GM19328 (cell line): ENCODE results near the gene ZNF439.
"Not testable (repeated sequence)": the region's sequence is repeated elsewhere in the genome, so short reads cannot be mapped to it uniquely, and the experiment has no call there.

Source experiments
- ATAC-seq: cut with Tn5 transposase; IDR thresholded peaks from one replicate; pipeline ENCODE4 v1.9.1; 2021; ENCODE audit warnings: mild to moderate bottlenecking, moderate library complexity; ENCODE audit not compliant: unreplicated experiment

Gene ZNF439

DNA sequence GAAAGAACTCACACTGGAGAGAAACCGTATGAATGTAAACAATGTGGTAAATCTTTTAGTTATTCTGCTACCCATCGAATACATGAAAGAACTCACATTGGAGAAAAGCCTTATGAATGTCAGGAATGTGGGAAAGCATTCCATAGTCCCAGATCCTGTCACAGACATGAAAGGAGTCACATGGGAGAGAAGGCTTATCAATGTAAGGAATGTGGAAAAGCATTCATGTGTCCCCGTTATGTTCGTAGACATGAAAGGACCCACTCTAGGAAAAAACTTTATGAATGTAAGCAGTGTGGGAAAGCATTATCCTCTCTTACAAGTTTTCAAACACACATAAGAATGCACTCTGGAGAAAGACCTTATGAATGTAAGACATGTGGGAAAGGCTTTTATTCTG, 19.2 kb downstream of the ZNF439 start:
- not testable (repeated sequence) for ATAC-seq

DNA sequence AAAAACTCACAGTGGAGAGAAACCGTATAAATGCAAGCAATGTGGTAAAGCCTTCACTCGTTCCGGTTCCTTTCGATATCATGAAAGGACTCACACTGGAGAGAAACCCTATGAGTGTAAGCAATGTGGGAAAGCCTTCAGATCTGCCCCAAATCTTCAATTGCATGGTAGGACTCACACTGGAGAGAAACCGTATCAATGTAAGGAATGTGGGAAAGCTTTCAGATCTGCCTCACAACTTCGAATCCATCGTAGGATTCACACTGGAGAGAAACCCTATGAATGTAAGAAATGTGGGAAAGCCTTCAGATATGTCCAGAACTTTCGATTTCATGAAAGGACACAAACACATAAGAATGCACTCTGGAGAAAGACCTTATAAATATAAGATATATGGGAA, 19.7 kb downstream of the ZNF439 start:
- ATAC-seq, result no peak

- ATAC-seq, result no peak
Observed at GRCh38 chr19:11872624-11873023, 24.1 kb downstream of the ZNF439 start.

- no peak for ATAC-seq
Observed at GRCh38 chr19:11873762-11874161, 25.2 kb downstream of the ZNF439 start.

- ATAC-seq, result not testable (repeated sequence)
Observed at GRCh38 chr19:11879687-11880266, 31.3 kb downstream of the ZNF439 start.

- ATAC-seq, result no peak
Observed at GRCh38 chr19:11880598-11880997, 32.1 kb downstream of the ZNF439 start.

DNA sequence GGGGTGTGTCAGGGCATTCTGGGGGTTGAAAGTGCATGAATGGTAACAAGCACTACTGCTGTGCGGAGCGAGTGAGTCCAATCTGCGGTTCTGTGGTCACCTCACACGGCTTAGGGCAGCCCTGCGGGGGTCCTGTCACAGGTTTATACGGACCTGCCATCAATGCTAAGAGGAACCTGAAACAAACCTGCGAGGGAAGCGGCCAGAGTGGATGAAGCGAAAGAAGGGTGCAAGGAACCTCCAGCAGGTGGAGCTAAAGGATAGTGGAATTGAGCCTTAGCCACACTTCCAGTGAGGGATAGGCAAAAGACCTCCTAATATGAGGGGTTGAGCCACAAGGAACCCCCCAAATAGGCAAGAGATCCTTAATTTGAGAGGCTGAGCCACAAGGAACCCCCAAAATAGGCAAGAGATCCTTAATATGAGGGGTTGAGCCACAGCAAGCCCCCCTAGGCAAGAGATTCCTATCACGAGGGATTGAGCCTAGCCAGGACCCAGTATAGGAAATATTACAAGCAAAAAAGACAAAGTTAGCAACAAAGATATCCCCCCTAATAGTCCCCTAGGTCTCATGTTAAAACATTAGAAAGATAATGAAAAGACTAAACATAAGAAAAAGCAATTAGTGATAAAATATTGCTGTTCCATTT, 32.8 kb downstream of the ZNF439 start:
- no peak for ATAC-seq

- ATAC-seq, result no peak
Observed at GRCh38 chr19:11882606-11883005, 34.1 kb downstream of the ZNF439 start.

DNA sequence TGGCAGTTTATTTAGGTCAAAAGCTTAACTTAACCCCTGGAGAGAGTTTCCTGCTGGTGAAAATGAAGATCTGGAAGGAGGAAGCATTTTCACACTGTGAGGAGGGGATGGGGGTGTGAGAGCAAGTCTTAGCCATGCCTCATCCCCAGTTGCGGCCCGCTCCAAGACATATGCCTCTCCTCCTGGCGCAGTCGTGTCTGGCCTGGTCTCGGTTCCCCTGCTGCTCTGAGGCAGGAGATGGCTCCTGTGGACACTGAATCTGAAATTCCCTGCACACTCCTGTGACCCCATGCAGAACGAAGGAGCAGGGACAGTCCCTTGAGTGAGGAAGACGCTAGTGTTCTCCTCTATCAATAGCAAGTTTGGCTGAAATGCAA, 38.7 kb downstream of the ZNF439 start:
- no peak for ATAC-seq

GRCh38 chr19:11887611-11888531, 39.3 kb downstream of the ZNF439 start, which contains the start of gene ZNF69:
ZNF69 (plus strand) TSS chr19:11887782; CDS start chr19:11887924, 142 bp downstream.
- no peak for ATAC-seq

DNA sequence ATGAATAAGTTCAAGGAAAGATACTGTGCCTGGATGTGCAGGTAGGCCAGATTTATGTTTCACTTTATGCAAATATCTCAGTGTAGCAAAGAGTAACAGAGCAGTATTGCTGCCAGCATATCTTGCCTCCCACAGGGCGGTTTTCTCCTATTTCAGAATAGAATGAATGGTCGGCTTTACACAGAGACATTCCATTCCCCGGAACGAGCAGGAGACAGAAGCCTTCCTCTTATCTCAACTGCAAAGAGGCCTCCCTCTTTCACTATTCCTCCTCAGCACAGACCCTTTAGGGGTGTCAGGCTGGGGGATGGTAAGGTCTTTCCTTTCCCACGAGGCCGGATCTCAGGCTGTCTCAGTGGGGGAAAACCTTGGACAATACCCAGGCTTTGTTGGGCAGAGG, 41.4 kb downstream of the ZNF439 start:
- not testable (repeated sequence) for ATAC-seq

DNA sequence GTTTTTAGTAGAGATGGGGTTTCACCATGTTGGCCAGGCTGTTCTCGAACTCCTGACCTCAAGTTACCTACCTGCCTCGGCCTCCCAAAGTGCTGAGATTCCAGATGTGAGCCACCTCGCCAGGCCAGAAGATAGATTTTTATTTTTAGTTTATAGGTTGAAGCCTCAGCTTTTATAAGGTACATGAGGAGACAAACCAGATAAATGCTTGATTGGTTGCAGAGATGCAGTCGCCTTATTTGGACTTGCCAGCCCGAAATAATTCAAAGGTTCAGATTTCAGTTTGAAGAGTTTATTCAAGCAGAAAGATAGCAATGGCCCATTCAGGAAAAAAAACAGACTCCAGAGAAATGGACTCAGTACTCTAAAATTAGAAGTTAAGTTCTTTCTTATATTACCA, 42.1 kb downstream of the ZNF439 start:
- no peak for ATAC-seq

GRCh38 chr19:11894851-11895250, 46.3 kb downstream of the ZNF439 start:
- no peak for ATAC-seq

- no peak for ATAC-seq
Observed at GRCh38 chr19:11902228-11902627, 53.7 kb downstream of the ZNF439 start.

- no peak for ATAC-seq
Observed at GRCh38 chr19:11905928-11906327, 57.4 kb downstream of the ZNF439 start.

- ATAC-seq, result not testable (repeated sequence)
Observed at GRCh38 chr19:11911937-11912336, 63.4 kb downstream of the ZNF439 start.

GRCh38 chr19:11914417-11915051, 66.0 kb downstream of the ZNF439 start:
- ATAC-seq, result not testable (repeated sequence)
